Measurements from ENCODE around the gene CLCN1.

DNA sequence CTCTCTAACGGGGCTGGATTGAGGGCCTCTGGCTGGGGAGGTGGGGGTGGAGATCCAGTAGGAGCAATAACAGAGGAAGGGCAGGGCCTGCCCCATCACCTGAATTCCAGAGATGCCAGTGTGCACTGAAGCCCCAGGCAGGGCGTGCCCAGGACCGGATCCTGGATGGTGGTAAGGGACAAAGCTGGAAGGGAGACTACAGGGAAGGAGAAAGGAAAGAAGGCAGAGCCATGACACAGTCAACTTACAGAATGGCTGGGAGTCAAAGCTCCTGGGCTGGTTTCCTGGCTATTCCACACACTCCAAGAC is 30.5 kb upstream of the CLCN1 start:
- TF ChIP-seq, protein P1, sequence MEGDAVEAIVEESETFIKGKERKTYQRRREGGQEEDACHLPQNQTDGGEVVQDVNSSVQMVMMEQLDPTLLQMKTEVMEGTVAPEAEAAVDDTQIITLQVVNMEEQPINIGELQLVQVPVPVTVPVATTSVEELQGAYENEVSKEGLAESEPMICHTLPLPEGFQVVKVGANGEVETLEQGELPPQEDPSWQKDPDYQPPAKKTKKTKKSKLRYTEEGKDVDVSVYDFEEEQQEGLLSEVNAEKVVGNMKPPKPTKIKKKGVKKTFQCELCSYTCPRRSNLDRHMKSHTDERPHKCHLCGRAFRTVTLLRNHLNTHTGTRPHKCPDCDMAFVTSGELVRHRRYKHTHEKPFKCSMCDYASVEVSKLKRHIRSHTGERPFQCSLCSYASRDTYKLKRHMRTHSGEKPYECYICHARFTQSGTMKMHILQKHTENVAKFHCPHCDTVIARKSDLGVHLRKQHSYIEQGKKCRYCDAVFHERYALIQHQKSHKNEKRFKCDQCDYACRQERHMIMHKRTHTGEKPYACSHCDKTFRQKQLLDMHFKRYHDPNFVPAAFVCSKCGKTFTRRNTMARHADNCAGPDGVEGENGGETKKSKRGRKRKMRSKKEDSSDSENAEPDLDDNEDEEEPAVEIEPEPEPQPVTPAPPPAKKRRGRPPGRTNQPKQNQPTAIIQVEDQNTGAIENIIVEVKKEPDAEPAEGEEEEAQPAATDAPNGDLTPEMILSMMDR (IDR thresholded peaks at IDR 0.05) = no peak
- TF ChIP-seq POLR2A (IDR thresholded peaks at IDR 0.05) = no peak
